ENCODE results near the gene SUGCT.

DNA sequence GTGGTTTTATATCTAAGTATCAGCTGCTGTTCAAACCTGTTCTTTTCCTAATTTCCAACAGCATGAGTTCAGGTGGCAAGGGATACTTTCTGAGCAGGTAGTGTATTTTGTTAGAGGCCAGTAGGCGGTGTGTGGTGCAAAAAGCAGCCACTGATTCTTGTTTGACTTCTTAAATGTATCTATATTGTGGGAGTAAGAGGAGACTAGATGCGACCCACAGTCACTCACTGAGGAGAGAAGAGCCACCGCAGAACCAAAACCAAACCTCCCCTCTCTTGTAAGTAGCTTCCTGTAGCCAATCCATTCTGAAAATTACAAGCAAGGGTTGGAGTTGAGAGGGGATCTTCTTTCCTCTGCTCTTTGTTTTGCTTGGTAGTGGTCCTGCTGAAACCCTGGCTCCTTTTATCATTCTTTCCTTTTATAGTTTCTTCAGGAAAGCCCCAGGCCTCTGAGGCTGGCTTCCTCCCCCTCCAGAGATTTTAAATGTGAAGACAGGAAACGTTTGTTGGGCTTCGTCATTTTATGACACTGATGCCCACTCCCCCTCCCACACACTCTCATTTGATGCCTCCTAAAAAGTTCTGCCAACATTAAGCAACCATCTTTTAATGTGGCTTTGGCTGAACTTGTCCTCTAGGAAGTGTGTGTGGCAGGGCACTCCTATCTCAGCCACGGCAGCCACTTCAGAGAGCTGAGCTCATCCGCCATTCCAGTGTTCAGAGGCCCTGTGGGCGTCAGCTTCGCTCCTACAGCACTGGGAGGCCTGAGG lies 566.0 kb downstream of the SUGCT start:
- TF ChIP-seq SIN3A (IDR thresholded peaks at IDR 0.05; ENCODE audit: borderline replicate concordance, low read depth, low read length), result no peak
- no peak for TF ChIP-seq MEF2A (IDR thresholded peaks at IDR 0.05; ENCODE audit: borderline replicate concordance, low read depth)
- TF ChIP-seq JUND (IDR thresholded peaks at IDR 0.05), result no peak
- TF ChIP-seq TAF1 (IDR thresholded peaks at IDR 0.05; ENCODE audit: borderline replicate concordance, low read depth, low read length), result no peak
- TF ChIP-seq, protein P1, sequence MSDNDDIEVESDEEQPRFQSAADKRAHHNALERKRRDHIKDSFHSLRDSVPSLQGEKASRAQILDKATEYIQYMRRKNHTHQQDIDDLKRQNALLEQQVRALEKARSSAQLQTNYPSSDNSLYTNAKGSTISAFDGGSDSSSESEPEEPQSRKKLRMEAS (IDR thresholded peaks at IDR 0.05; ENCODE audit: low read depth), result no peak
- TF ChIP-seq, protein P2, sequence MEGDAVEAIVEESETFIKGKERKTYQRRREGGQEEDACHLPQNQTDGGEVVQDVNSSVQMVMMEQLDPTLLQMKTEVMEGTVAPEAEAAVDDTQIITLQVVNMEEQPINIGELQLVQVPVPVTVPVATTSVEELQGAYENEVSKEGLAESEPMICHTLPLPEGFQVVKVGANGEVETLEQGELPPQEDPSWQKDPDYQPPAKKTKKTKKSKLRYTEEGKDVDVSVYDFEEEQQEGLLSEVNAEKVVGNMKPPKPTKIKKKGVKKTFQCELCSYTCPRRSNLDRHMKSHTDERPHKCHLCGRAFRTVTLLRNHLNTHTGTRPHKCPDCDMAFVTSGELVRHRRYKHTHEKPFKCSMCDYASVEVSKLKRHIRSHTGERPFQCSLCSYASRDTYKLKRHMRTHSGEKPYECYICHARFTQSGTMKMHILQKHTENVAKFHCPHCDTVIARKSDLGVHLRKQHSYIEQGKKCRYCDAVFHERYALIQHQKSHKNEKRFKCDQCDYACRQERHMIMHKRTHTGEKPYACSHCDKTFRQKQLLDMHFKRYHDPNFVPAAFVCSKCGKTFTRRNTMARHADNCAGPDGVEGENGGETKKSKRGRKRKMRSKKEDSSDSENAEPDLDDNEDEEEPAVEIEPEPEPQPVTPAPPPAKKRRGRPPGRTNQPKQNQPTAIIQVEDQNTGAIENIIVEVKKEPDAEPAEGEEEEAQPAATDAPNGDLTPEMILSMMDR (IDR thresholded peaks at IDR 0.05), result peak; percentile 35

Data from SK-N-SH (cell line).